Heart right ventricle (tissue), 16 donors: Measurements from ENCODE around the gene NOL12. TPM values are rescaled to one million over a fixed set of nuclear protein-coding genes. Genes with fewer than 3 reads are reported as not detected.

Source experiments
- ATAC-seq, 8 donors: fragments of 200-7000 bp; cut with Tn5 transposase; one replicate each; pipeline ENCODE4 v1.9.1; 2020; ENCODE audit warnings: mild to moderate bottlenecking in 8 of 8, moderate library complexity in 8 of 8, moderate number of reproducible peaks in 1 of 8
- DNase-seq, 2 donors: peaks; one replicate each; pipeline ENCODE4 v3.0.0-alpha.2; 2020
- H3K27ac ChIP-seq, 10 donors: fragments of 200-600 bp; sonication (generic) in 2 of 10; one replicate each; pipeline versions ENCODE4 v1.5.0 to v1.8.0; 2020 to 2022; ENCODE audit warnings: mild to moderate bottlenecking in 3 of 10
- H3K27me3 ChIP-seq, 7 donors: fragments of 200-600 bp; one replicate each; pipeline ENCODE4 v1.8.0; 2021 to 2022; ENCODE audit warnings: mild to moderate bottlenecking in 2 of 7
- H3K36me3 ChIP-seq, 9 donors: fragments of 200-600 bp; sonication (generic) in 1 of 9; one replicate each; pipeline versions ENCODE4 v1.5.0 to v1.8.0; 2020 to 2022; ENCODE audit warnings: mild to moderate bottlenecking in 2 of 9
- H3K4me1 ChIP-seq, 9 donors: fragments of 200-600 bp; sonication (generic) in 1 of 9; one replicate each; pipeline versions ENCODE4 v1.5.0 to v1.8.0; 2020 to 2022; ENCODE audit warnings: mild to moderate bottlenecking in 4 of 9
- H3K4me3 ChIP-seq, 10 donors: fragments of 200-600 bp; sonication (generic) in 2 of 10; one replicate each; pipeline versions ENCODE4 v1.5.0 to v1.8.0; 2020 to 2022; ENCODE audit warnings: mild to moderate bottlenecking in 7 of 10, moderate library complexity in 2 of 10
- H3K9me3 ChIP-seq, 11 donors: fragments of 200-600 bp in 10 of 11; sonication (generic) in 2 of 11; one replicate each; pipeline versions ENCODE4 v1.5.0 to v1.8.0; 2013 to 2022; ENCODE audit warnings: mild to moderate bottlenecking in 2 of 11, control low read depth in 1 of 11, moderate library complexity in 1 of 11
- WGBS, 2 donors: extraction: QIAGEN DNeasy Blood & Tissue Kit; methylation state at CpG; one replicate each; pipeline ENCODE4 v1.1.7; 2013; ENCODE audit warnings: inconsistent platforms in 1 of 2; 5-methylcytosine and 5-hydroxymethylcytosine counted together
- intact Hi-C, 10 donors: fragments of 100-400 bp; cut with DNase I; formaldehyde crosslinking; loops; one replicate each; pipeline versions ENCODE4 v1.11.1 to v1.14.2; 2022
- polyA plus RNA-seq, 2 donors: library from polyadenylated mRNA; stranded (reverse); fragments of 200-250 nt; gene quantifications; one replicate each; pipeline ENCODE4 v1.2.3, GENCODE V29; 2013
- total RNA-seq, 10 donors: library from RNA; stranded (reverse); fragmentation: NEBNext Ultra II Directional in 3 of 10; extraction: Animal tissue kit (Norgen Biotek cat#: 25700) in 3 of 10; gene quantifications; one replicate each; pipeline versions ENCODE4 v1.2.1 to v1.2.4, GENCODE V29; 2021 to 2023
- TF ChIP-seq, protein P1 (sequence below), 9 donors: fragments of 200-600 bp; sonication (generic) in 2 of 9; IDR thresholded peaks; one replicate each; pipeline versions ENCODE4 v1.5.0 to v1.8.0; 2021 to 2022; ENCODE audit warnings: antibody characterized with exemption in 9 of 9, mild to moderate bottlenecking in 5 of 9, moderate library complexity in 1 of 9
- donor health status: Arrhythmogenic right ventricular cardiomyopathy.
- donor health status: ischemic (EF 13 %, LVEDD 7.1; RV severe dilation, severe dysfunction).
- donor health status: healthy with polysubstance abuse.
- donor health status: DM: no; HTN: yes; CAD: no.
- donor health status: DM: no; HTN: no; CAD: no.
- donor health status: ischemic (EF 25% LVEDD 6.9; RV normal size, moderate dysfunction).
- donor health status: ischemic (EF 25% LVEDD 5.7; RV mildly dilated, moderate dysfunction).
- donor health status: healthy.
- donor health status: DM: yes; HTN: yes; CAD: no.
- donor health status: Ischemic cardiomyopathy.
- donor health status: ischemic (EF 35%, LVEDD 5.7; RV mildly dilated, moderate dysfunction).
- donor health status: nonischemic (EF 11% LVEDD 7.7; RV severe dilation, severe dysfunction).
- donor health status: DM: yes; HTN: yes; CAD: no.
- donor health status: PGD.
- donor health status: ischemic (EF 29% LVEDD 5.4; RV normal size, mild dysfunction).
- donor health status: nonischemic (EF 23%, LVEDD 6.1; RV moderate dilation, normal function).

Gene NOL12
- total and polyA plus RNA-seq, 12 donors, result 10.8 to 35.3 (median 13.3) TPM

DNA sequence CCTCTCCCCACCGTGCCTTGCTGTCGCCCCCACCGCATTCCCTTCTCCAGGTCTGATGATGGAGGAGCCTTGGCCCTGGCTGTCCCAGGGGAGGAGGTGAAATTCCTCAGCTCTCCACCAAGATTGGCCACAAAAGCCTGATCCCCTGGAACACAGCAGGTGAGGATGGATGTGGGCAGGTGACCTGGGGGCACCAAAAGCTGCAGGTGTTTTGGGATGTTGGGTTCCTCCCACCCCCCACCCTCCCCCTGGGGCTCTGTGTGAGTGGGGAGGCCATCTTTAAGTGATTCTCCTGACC, 11.3 kb downstream of the NOL12 start:
- TF ChIP-seq, protein P1, sequence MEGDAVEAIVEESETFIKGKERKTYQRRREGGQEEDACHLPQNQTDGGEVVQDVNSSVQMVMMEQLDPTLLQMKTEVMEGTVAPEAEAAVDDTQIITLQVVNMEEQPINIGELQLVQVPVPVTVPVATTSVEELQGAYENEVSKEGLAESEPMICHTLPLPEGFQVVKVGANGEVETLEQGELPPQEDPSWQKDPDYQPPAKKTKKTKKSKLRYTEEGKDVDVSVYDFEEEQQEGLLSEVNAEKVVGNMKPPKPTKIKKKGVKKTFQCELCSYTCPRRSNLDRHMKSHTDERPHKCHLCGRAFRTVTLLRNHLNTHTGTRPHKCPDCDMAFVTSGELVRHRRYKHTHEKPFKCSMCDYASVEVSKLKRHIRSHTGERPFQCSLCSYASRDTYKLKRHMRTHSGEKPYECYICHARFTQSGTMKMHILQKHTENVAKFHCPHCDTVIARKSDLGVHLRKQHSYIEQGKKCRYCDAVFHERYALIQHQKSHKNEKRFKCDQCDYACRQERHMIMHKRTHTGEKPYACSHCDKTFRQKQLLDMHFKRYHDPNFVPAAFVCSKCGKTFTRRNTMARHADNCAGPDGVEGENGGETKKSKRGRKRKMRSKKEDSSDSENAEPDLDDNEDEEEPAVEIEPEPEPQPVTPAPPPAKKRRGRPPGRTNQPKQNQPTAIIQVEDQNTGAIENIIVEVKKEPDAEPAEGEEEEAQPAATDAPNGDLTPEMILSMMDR (IDR thresholded peaks at IDR 0.05), result no peak
- no peak overlapping the region for H3K4me3 ChIP-seq
- H3K27ac ChIP-seq, result no peak overlapping the region
- WGBS, 2 donors, result 46 to 55% methylated on average over 3 of the region's 3 CpGs
- intact Hi-C loops, result no loop called here
- H3K36me3 ChIP-seq, result peaks cover 0 to 24% (median 15%) of the 10 kb centered on the region in 9 donors
- peaks cover 0 to 33% (median 13%) of the 10 kb centered on the region in 9 donors for H3K4me1 ChIP-seq
- ATAC-seq, result no peak
- no peaks in the 10 kb centered on the region for H3K27me3 ChIP-seq
- no peaks in the 10 kb centered on the region for H3K9me3 ChIP-seq
- no peak for DNase-seq

DNA sequence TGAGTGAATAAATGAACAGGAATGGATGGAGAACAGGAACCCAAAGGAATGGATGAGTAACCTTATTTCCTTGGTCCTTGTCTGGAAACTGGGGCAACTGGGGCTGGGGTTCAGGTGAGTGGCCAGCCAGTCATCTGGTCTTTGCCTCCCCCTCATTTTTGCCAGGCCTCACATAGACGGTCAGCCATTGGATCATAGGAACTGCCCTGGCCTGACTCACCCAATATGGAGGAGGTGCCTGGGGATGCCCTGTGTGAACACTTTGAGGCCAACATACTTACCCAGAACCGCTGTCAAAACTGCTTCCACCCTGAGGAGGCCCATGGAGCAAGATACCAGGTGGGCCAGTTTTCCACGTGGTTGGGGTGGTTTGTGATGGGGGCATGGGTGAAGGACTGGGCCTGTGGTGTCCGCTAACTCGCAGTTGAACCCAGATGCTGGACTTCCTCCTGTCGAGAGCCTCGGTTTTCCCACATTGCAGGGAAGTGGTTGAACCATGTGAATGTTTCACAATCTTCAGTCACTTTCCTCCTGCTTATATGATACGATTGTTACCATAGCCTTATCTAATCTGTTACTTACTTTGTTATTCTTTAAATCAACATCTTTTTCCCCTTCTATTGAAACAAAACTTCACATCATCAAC, 15.1 kb downstream of the NOL12 start:
- no peak overlapping the region for H3K4me3 ChIP-seq
- intact Hi-C loops, result no loop called here
- no peaks in the 10 kb centered on the region for H3K9me3 ChIP-seq
- WGBS, 2 donors, result 74 to 77% methylated on average over 8 of the region's 8 CpGs
- H3K27ac ChIP-seq, result peak overlapping the region in 1 of 10 donors; percentile 47
- peaks cover 0 to 27% (median 9%) of the 10 kb centered on the region in 9 donors for H3K4me1 ChIP-seq
- no peaks in the 10 kb centered on the region for H3K27me3 ChIP-seq
- DNase-seq (no peak), ATAC-seq (no peak)
- H3K36me3 ChIP-seq, result no peaks in the 10 kb centered on the region
- TF ChIP-seq, protein P1 (IDR thresholded peaks at IDR 0.05), result no peak

DNA sequence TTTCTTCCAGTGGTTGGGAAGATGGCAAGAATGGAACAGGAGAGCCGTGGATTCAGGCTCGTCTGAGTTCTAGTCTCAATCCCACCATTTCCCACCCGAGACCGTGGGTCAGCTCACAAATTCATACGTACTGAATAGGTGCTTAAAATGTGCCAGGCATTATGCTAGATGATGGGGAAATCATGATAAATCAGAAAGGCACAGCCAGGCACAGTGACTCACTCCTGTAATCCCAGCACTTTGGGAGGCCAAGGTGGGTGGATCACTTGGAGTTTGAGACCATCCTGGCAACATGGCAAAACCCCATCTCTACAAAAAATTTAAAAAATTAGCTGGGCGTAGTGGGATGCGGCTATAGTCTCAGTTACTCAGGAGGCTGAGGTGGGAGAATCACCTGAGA, 17.8 kb downstream of the NOL12 start:
- no peak for ATAC-seq
- no peak for DNase-seq
- H3K27me3 ChIP-seq, result no peaks in the 10 kb centered on the region
- no peaks in the 10 kb centered on the region for H3K9me3 ChIP-seq
- no peak overlapping the region for H3K4me3 ChIP-seq
- intact Hi-C loops, result no loop called here
- TF ChIP-seq, protein P1 (IDR thresholded peaks at IDR 0.05), result no peak
- H3K36me3 ChIP-seq, result no peaks in the 10 kb centered on the region
- WGBS, 2 donors, result 83 to 91% methylated on average over 7 of the region's 7 CpGs
- no peak overlapping the region for H3K27ac ChIP-seq
- peaks cover 0 to 25% (median 7%) of the 10 kb centered on the region in 9 donors for H3K4me1 ChIP-seq

DNA sequence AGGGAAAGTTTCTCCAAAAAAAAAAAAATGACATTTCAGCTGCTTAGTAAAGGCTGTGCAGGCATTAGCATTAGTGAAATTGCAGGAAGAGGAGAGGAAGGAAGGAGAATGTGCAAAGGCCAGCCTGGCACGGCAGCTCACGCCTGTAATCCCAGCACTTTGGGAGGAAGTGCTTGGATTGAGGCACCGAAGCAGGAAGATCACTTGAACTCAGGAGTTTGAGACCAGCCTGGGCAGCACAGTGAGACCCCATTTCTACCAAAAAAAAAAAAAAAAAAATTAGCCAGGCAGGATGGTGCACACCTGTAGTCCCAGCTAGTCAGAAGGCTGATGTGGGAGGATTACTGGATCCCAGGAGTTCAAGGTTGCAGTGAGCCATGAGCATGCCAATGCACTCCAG, 18.5 kb downstream of the NOL12 start:
- no peak overlapping the region for H3K27ac ChIP-seq
- H3K4me1 ChIP-seq, result peaks cover 0 to 29% (median 9%) of the 10 kb centered on the region in 9 donors
- TF ChIP-seq, protein P1 (IDR thresholded peaks at IDR 0.05), result no peak
- ATAC-seq (no peak), DNase-seq (no peak)
- intact Hi-C loops, result no loop called here
- H3K36me3 ChIP-seq, result no peaks in the 10 kb centered on the region
- WGBS, 2 donors, result 71 to 84% methylated on average over 3 of the region's 3 CpGs
- no peak overlapping the region for H3K4me3 ChIP-seq
- H3K27me3 ChIP-seq, result no peaks in the 10 kb centered on the region
- no peaks in the 10 kb centered on the region for H3K9me3 ChIP-seq
